Measurements from ENCODE around the gene FAM162A. TPM values are rescaled to one million over a fixed set of nuclear protein-coding genes. Genes with fewer than 3 reads are reported as not detected.

Gene FAM162A
- total RNA-seq, 4 donors from 2014 or later: 28.2 to 42.7 (median 32.6) TPM

DNA sequence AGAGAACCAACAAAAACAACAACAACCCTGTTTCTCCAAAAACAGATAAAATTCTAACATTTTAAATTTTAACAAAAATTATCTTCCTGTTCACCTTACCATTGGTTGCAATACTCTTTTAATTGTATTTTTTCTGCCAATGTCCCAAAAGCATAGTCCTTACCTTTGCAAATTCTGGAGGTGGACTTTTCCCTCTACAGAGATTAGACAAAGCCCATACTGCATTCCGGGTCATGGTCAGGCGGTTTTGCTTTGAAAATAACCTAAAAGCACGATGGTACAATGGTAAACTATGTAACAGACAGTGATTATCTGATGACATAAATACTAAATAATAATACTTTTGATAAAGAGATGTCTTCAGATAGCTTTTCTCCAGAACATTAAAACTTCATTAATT is 67.4 kb downstream of the FAM162A start:
- no peak for DNase-seq (ENCODE audit: extremely low spot score)
- Histone ChIP-seq H3K4me1 (no peaks in the 10 kb centered on the region), H3K4me3 (no peak overlapping the region), H3K36me3 (peaks cover 20 to 80% (median 58%) of the 10 kb centered on the region in 4 donors), H3K27me3 (no peaks in the 10 kb centered on the region), H3K9me3 (no peaks in the 10 kb centered on the region), H3K27ac (replicated peaks in 1 of 4) (no peak overlapping the region)
- WGBS: 88% methylated on average over 3 of the region's 3 CpGs
- intact Hi-C loops (cut with DNase I): no loop called here
- TF ChIP-seq POLR2AphosphoS5 (IDR thresholded peaks at IDR 0.05): no peak
- TF ChIP-seq, protein P1, sequence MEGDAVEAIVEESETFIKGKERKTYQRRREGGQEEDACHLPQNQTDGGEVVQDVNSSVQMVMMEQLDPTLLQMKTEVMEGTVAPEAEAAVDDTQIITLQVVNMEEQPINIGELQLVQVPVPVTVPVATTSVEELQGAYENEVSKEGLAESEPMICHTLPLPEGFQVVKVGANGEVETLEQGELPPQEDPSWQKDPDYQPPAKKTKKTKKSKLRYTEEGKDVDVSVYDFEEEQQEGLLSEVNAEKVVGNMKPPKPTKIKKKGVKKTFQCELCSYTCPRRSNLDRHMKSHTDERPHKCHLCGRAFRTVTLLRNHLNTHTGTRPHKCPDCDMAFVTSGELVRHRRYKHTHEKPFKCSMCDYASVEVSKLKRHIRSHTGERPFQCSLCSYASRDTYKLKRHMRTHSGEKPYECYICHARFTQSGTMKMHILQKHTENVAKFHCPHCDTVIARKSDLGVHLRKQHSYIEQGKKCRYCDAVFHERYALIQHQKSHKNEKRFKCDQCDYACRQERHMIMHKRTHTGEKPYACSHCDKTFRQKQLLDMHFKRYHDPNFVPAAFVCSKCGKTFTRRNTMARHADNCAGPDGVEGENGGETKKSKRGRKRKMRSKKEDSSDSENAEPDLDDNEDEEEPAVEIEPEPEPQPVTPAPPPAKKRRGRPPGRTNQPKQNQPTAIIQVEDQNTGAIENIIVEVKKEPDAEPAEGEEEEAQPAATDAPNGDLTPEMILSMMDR (IDR thresholded peaks at IDR 0.05): no peak
- no peak for TF ChIP-seq EP300 (IDR thresholded peaks at IDR 0.05)
- TF ChIP-seq POLR2A (IDR thresholded peaks at IDR 0.05; ENCODE audit: low read depth): no peak

DNA sequence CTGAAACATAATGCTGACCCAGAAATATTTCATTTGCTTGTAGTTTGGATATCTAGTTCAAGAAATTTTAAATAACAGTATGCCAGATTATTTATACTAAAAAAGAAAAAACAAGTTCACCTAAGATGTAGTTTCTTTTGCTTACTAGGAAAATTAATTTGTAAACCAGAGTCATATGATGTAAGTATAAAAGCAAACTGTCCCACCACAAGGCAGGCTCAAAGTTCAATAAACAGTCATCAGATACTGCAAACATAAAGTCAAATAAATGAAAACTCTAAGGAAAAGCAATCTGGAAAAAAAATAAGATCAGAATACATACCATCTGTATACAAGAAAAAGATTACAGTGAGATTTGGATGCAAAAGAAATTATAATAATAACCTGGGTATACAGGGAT is 72.1 kb downstream of the FAM162A start:
- TF ChIP-seq, protein P1 (IDR thresholded peaks at IDR 0.05): no peak
- no peak for TF ChIP-seq POLR2A (IDR thresholded peaks at IDR 0.05; ENCODE audit: low read depth)
- TF ChIP-seq EP300 (IDR thresholded peaks at IDR 0.05): no peak
- Histone ChIP-seq H3K4me3 (no peak overlapping the region), H3K27ac (replicated peaks in 1 of 4) (no peak overlapping the region), H3K9me3 (no peaks in the 10 kb centered on the region), H3K36me3 (peaks cover 31 to 82% (median 68%) of the 10 kb centered on the region in 4 donors), H3K4me1 (no peaks in the 10 kb centered on the region), H3K27me3 (no peaks in the 10 kb centered on the region)
- DNase-seq (ENCODE audit: extremely low spot score): no peak
- intact Hi-C loops (cut with DNase I): loop anchor here (5.0 kb wide), 1 partner anchor 221 kb away; no protein-coding TSS in a partner anchor

DNA sequence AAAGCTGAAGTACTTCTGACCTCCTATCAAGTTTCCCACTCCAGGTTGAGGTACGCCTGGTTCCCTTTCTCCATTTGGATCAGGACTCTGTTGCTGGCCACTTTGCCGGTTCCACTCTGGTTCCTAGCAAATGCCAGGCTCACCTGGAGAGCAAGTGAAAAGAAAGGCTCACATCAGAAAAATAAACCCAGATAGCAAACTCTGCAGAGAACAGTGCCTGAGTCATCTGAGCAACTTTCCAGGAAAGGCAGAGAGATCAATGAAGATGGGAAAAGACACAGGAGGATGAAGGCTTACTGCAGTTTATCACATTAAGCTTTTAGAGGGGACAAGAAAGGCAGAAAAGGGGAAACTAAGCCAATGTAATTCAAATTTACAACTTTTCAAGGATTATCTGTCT is 73.7 kb downstream of the FAM162A start:
- Histone ChIP-seq H3K27me3 (no peaks in the 10 kb centered on the region), H3K36me3 (peaks cover 33 to 83% (median 71%) of the 10 kb centered on the region in 4 donors), H3K4me3 (no peak overlapping the region), H3K9me3 (no peaks in the 10 kb centered on the region), H3K27ac (replicated peaks in 1 of 4) (no peak overlapping the region), H3K4me1 (no peaks in the 10 kb centered on the region)
- TF ChIP-seq EP300 (IDR thresholded peaks at IDR 0.05) (no peak), POLR2A (IDR thresholded peaks at IDR 0.05; ENCODE audit: low read depth) (no peak), POLR2AphosphoS5 (IDR thresholded peaks at IDR 0.05) (no peak)
- TF ChIP-seq, protein P1 (IDR thresholded peaks at IDR 0.05): no peak
- no peak for DNase-seq (ENCODE audit: extremely low spot score)
- intact Hi-C loops (cut with DNase I): loop anchor here (5.0 kb wide), 1 partner anchor 220 kb away; no protein-coding TSS in a partner anchor
- WGBS: 83% methylated on average over 2 of the region's 2 CpGs

DNA sequence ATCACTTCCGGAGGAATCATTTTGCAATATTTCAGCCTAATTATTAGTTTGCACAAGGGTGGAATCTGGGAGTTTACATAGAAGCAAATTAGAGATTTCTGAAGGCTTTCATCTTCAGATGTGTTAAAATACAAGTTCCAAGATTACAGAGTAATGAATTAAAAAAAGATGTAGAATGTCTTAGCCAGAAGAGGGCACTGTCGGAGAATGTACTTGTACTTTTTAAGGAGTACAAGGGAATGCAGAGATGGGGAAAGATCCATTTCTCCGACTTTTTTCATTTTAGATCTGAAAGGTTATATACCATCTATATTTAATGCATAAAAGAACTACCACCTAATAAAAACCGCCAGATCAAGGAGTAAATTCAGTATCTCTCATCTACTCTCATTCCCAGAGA is 75.0 kb downstream of the FAM162A start:
- no peak overlapping the region for H3K27ac ChIP-seq (replicated peaks in 1 of 4)
- H3K36me3 ChIP-seq: peaks cover 23 to 84% (median 70%) of the 10 kb centered on the region in 4 donors
- no peak for DNase-seq (ENCODE audit: extremely low spot score)
- TF ChIP-seq, protein P1 (IDR thresholded peaks at IDR 0.05): peak in 2 of 3 experiments; percentile 37 to 41
- TF ChIP-seq POLR2AphosphoS5 (IDR thresholded peaks at IDR 0.05): no peak
- H3K27me3 ChIP-seq: no peaks in the 10 kb centered on the region
- 59% methylated on average over 4 of the region's 4 CpGs for whole genome bisulfite sequencing
- no peak overlapping the region for H3K4me3 ChIP-seq
- intact Hi-C loops (cut with DNase I): loop anchor here (5.0 kb wide), 1 partner anchor 218 kb away; no protein-coding TSS in a partner anchor
- no peaks in the 10 kb centered on the region for H3K4me1 ChIP-seq
- H3K9me3 ChIP-seq: no peaks in the 10 kb centered on the region

DNA sequence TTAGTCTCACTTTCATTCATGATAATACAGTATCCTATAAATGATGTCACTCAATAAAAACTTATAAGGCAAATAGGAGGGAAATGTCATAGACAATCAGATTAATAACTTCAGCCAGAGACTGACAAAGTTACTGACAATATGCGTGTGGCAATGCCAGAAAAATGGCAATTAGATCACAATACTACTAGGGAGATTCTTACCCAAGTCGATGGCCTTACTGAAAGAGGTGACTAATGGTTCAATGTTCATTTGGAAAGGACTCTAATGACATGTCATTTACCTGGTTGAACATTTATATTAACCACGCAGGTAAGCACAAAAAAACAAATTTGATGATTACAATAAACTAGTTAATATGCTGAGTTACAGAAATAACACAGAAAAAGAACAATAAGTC is 77.8 kb downstream of the FAM162A start:
- intact Hi-C loops (cut with DNase I): no loop called here
- no peak overlapping the region for H3K27ac ChIP-seq (replicated peaks in 1 of 4)

More for the DNA sequence above, 77.8 kb downstream of the FAM162A start:
- Histone ChIP-seq H3K36me3 (peaks cover 22 to 84% (median 73%) of the 10 kb centered on the region in 4 donors), H3K9me3 (no peaks in the 10 kb centered on the region), H3K4me3 (no peak overlapping the region), H3K4me1 (no peaks in the 10 kb centered on the region), H3K27me3 (no peaks in the 10 kb centered on the region)
- no peak for DNase-seq (ENCODE audit: extremely low spot score)
- TF ChIP-seq POLR2AphosphoS5 (IDR thresholded peaks at IDR 0.05) (no peak), POLR2A (IDR thresholded peaks at IDR 0.05; ENCODE audit: low read depth) (no peak), EP300 (IDR thresholded peaks at IDR 0.05) (no peak)
- TF ChIP-seq, protein P1 (IDR thresholded peaks at IDR 0.05): no peak
- WGBS: 83% methylated on average over 3 of the region's 3 CpGs
